ENCODE measurements around the gene IL17REL. TPM values are rescaled to one million over a fixed set of nuclear protein-coding genes. Genes with fewer than 3 reads are reported as not detected.
A peak's percentile ranks its signal among the peaks of the same experiment; 100 is the strongest.
"Not testable (repeated sequence)": the region's sequence is repeated elsewhere in the genome, so short reads cannot be mapped to it uniquely, and the experiment has no call there.

IL17REL gene
- polyA plus RNA-seq, 3 donors: 0.03 to 0.06 TPM; not detected in 1

- no peak for DNase-seq
Measured at GRCh38 chr22:49992921-49993648, 19.5 kb downstream of the IL17REL start.

- DNase-seq: no peak
Measured at GRCh38 chr22:49991907-49992533, 20.5 kb downstream of the IL17REL start.

GRCh38 chr22:49991167-49991566 is 21.4 kb downstream of the IL17REL start:
- DNase-seq: no peak

GRCh38 chr22:49989826-49990225 is 22.7 kb downstream of the IL17REL start:
- DNase-seq: not testable (repeated sequence)

GRCh38 chr22:49986325-49986724 is 26.2 kb downstream of the IL17REL start:
- no peak for DNase-seq

- no peak for DNase-seq
Measured at GRCh38 chr22:49983148-49984042, 29.2 kb downstream of the IL17REL start.

- not testable (repeated sequence) for DNase-seq
Measured at GRCh38 chr22:49981799-49982198, 30.8 kb downstream of the IL17REL start.

GRCh38 chr22:49979587-49980264 is 32.8 kb downstream of the IL17REL start:
- DNase-seq: no peak

- DNase-seq: no peak
Measured at GRCh38 chr22:49977578-49977977, 35.0 kb downstream of the IL17REL start.

- no peak for DNase-seq
Measured at GRCh38 chr22:49976439-49977175, 36.0 kb downstream of the IL17REL start.

- no peak for DNase-seq
Measured at GRCh38 chr22:49975543-49976389, 36.8 kb downstream of the IL17REL start.

- DNase-seq: no peak
Measured at GRCh38 chr22:49973018-49973961, 39.3 kb downstream of the IL17REL start.

GRCh38 chr22:49972163-49973017 is 40.2 kb downstream of the IL17REL start:
- DNase-seq: no peak

- no peak for DNase-seq
Measured at GRCh38 chr22:49971232-49972162, 41.1 kb downstream of the IL17REL start.

- peak; percentile 90 for DNase-seq
Measured at GRCh38 chr22:49970528-49971231, 41.9 kb downstream of the IL17REL start.

All from renal pelvis (tissue), 4 donors.